Measurements from ENCODE around the gene AFF3. TPM values are rescaled to one million over a fixed set of nuclear protein-coding genes. Genes with fewer than 3 reads are reported as not detected.

The AFF3 gene
- total and polyA plus RNA-seq, 4 donors, result 4.2 to 90.9 (median 14.6) TPM

DNA sequence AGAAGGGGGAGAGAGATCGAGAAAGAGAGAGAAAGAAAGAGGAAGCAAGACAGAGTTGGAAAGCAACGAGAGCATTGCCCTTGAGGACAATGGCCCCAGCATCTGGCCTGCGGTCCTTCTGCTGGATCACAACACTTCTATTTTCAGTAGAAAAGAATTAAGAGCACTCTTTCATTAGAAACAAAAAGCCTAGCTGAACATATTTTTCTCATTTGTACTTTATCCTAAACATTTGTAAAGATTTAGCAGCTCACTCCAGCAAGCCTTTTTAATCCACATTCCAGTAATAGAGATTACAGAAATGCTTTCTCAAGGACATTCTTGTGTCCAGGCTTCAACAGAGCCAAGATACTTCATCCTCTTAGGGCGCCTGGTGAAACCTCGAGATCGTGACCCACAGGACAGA is 31.6 kb upstream of the AFF3 start:
- DNase-seq (no peak), ATAC-seq (ENCODE audit: insufficient read depth, low FRiP score) (no peak)
- Histone ChIP-seq H3K4me3 (no peak overlapping the region), H3K9me3 (ENCODE audit: control insufficient read depth in 4 of 4, insufficient read depth in 3 of 4, low read length in 3 of 4) (no peaks in the 10 kb centered on the region), H3K27ac (ENCODE audit: low read depth in 1 of 2, low read length in 1 of 2) (no peak overlapping the region), H3K4me1 (ENCODE audit: control insufficient read depth in 5 of 5, insufficient read depth in 5 of 5, low read length in 5 of 5) (peaks cover 0 to 4% (median 2%) of the 10 kb centered on the region in 5 donors), H3K9ac (ENCODE audit: insufficient read depth in 1 of 2, low read length in 2 of 2) (no peak overlapping the region), H3K36me3 (ENCODE audit: control insufficient read depth in 4 of 4, insufficient read depth in 4 of 4, low read length in 4 of 4) (no peaks in the 10 kb centered on the region), H3K27me3 (ENCODE audit: control insufficient read depth in 3 of 3, insufficient read depth in 3 of 3, low read length in 2 of 3) (no peaks in the 10 kb centered on the region)
- TF ChIP-seq, protein P1, sequence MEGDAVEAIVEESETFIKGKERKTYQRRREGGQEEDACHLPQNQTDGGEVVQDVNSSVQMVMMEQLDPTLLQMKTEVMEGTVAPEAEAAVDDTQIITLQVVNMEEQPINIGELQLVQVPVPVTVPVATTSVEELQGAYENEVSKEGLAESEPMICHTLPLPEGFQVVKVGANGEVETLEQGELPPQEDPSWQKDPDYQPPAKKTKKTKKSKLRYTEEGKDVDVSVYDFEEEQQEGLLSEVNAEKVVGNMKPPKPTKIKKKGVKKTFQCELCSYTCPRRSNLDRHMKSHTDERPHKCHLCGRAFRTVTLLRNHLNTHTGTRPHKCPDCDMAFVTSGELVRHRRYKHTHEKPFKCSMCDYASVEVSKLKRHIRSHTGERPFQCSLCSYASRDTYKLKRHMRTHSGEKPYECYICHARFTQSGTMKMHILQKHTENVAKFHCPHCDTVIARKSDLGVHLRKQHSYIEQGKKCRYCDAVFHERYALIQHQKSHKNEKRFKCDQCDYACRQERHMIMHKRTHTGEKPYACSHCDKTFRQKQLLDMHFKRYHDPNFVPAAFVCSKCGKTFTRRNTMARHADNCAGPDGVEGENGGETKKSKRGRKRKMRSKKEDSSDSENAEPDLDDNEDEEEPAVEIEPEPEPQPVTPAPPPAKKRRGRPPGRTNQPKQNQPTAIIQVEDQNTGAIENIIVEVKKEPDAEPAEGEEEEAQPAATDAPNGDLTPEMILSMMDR (IDR thresholded peaks at IDR 0.05; ENCODE audit: control extremely low read depth, extremely low read depth), result no peak
- WGBS, 2 donors, result 51 to 57% methylated on average over 6 of the region's 6 CpGs

DNA sequence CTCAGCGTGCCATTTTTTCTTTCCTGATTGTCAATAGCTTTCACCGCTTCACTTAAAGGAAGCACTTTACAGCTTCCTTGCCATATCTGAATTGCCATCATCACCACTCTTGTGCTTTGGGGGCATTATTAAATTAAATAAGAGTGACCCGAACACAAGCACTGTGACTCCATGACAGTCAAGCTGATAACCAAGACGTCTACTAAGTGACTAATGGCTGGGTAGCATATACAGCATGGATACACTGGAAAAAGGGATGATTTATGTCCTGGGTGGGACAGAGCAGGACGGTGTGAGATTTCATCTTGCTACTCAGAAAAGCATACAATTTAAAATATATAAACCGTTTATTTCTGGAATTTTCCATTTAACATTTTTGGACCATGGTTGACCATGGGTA is 24.3 kb upstream of the AFF3 start:
- Histone ChIP-seq H3K9me3 (ENCODE audit: control insufficient read depth in 4 of 4, insufficient read depth in 3 of 4, low read length in 3 of 4) (no peaks in the 10 kb centered on the region), H3K4me3 (no peak overlapping the region), H3K36me3 (ENCODE audit: control insufficient read depth in 4 of 4, insufficient read depth in 4 of 4, low read length in 4 of 4) (no peaks in the 10 kb centered on the region), H3K27ac (ENCODE audit: low read depth in 1 of 2, low read length in 1 of 2) (no peak overlapping the region), H3K9ac (ENCODE audit: insufficient read depth in 1 of 2, low read length in 2 of 2) (no peak overlapping the region), H3K27me3 (ENCODE audit: control insufficient read depth in 3 of 3, insufficient read depth in 3 of 3, low read length in 2 of 3) (no peaks in the 10 kb centered on the region), H3K4me1 (ENCODE audit: control insufficient read depth in 5 of 5, insufficient read depth in 5 of 5, low read length in 5 of 5) (peaks cover 0 to 2% (median 0%) of the 10 kb centered on the region in 5 donors)
- ATAC-seq (ENCODE audit: insufficient read depth, low FRiP score) (no peak), DNase-seq (no peak)
- TF ChIP-seq, protein P1 (IDR thresholded peaks at IDR 0.05; ENCODE audit: control extremely low read depth, extremely low read depth), result no peak
- 93 to 95% methylated on average over 6 of the region's 6 CpGs for whole genome bisulfite sequencing, 2 donors

DNA sequence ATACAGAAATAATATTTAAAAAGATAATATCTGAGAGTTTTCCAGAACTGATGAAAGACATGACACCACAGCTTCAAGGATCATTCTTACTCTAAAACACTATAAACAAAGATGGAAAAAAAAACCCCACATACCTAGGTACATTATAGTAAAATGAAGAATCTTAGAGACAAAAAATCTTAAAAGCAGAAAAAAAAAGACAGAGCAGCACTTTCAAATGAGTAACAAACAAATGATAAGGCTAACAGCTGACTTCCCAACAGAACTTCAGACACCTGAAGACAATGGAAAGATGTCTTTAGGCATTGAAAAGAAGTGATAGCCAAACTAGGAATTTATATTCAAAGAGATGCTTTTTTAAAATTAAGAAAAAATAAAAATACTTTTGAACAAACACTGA is 21.2 kb upstream of the AFF3 start:
- Histone ChIP-seq H3K9ac (ENCODE audit: insufficient read depth in 1 of 2, low read length in 2 of 2) (no peak overlapping the region), H3K9me3 (ENCODE audit: control insufficient read depth in 4 of 4, insufficient read depth in 3 of 4, low read length in 3 of 4) (no peaks in the 10 kb centered on the region), H3K27ac (ENCODE audit: low read depth in 1 of 2, low read length in 1 of 2) (no peak overlapping the region), H3K36me3 (ENCODE audit: control insufficient read depth in 4 of 4, insufficient read depth in 4 of 4, low read length in 4 of 4) (no peaks in the 10 kb centered on the region), H3K27me3 (ENCODE audit: control insufficient read depth in 3 of 3, insufficient read depth in 3 of 3, low read length in 2 of 3) (no peaks in the 10 kb centered on the region), H3K4me3 (no peak overlapping the region), H3K4me1 (ENCODE audit: control insufficient read depth in 5 of 5, insufficient read depth in 5 of 5, low read length in 5 of 5) (peaks cover 0 to 7% (median 0%) of the 10 kb centered on the region in 5 donors)
- DNase-seq (no peak), ATAC-seq (ENCODE audit: insufficient read depth, low FRiP score) (no peak)
- TF ChIP-seq, protein P1 (IDR thresholded peaks at IDR 0.05; ENCODE audit: control extremely low read depth, extremely low read depth), result no peak

DNA sequence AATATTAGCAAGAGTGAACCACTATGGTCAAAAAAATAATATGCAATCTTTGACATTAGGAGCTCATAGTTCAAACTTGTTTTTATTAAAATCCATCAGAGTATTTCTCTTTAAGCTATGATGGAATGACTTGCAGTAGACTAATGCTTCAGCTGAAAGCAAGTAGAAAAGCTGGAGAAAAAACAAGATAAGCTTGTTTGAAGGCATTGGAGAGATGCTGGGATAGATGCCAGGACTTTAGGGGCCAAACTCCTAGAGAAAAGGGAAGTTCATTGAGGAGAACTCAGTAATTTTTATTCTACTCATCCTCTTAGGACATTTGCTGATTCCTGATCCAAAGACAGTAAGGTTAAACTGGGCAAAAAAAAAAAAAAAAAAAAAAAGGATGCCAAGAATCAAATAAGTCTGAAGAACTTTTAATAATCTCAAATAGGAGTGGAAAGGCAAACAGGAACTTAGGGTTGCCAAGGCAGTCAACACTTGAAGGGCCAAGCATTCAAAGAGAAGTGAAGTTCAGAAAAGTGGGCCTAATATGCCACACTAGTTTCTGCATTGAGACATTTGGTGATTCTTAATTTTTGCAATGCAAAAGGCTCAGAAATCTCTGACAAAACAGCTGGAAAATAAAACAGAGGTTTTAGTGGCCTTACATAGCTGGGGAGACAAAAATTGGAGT is 19.7 kb upstream of the AFF3 start:
- Histone ChIP-seq H3K36me3 (ENCODE audit: control insufficient read depth in 4 of 4, insufficient read depth in 4 of 4, low read length in 4 of 4) (no peaks in the 10 kb centered on the region), H3K9me3 (ENCODE audit: control insufficient read depth in 4 of 4, insufficient read depth in 3 of 4, low read length in 3 of 4) (peaks cover 0 to 4% (median 0%) of the 10 kb centered on the region in 4 donors), H3K27ac (ENCODE audit: low read depth in 1 of 2, low read length in 1 of 2) (no peak overlapping the region), H3K4me1 (ENCODE audit: control insufficient read depth in 5 of 5, insufficient read depth in 5 of 5, low read length in 5 of 5) (peaks cover 0 to 7% (median 0%) of the 10 kb centered on the region in 5 donors), H3K4me3 (no peak overlapping the region), H3K27me3 (ENCODE audit: control insufficient read depth in 3 of 3, insufficient read depth in 3 of 3, low read length in 2 of 3) (no peaks in the 10 kb centered on the region), H3K9ac (ENCODE audit: insufficient read depth in 1 of 2, low read length in 2 of 2) (no peak overlapping the region)
- peak in 2 of 3 donors; percentile 64 to 84 for DNase-seq
- no peak for ATAC-seq (ENCODE audit: insufficient read depth, low FRiP score)
- TF ChIP-seq, protein P1 (IDR thresholded peaks at IDR 0.05; ENCODE audit: control extremely low read depth, extremely low read depth), result no peak

Data from lung (tissue), 12 donors.